Esophagus mucosa (tissue), 1 donor: ENCODE data around the gene CEP131. TPM values are rescaled to one million over a fixed set of nuclear protein-coding genes. Genes with fewer than 3 reads are reported as not detected.
A peak's percentile ranks its signal among the peaks of the same experiment; 100 is the strongest.
"Not testable (repeated sequence)": the region's sequence is repeated elsewhere in the genome, so short reads cannot be mapped to it uniquely, and the experiment has no call there.

ENCODE experiments used
- ATAC-seq: fragments of 200-7000 bp; cut with Tn5 transposase; one replicate; pipeline ENCODE4 v1.9.1; 2020
- total RNA-seq: library from RNA; stranded (reverse); gene quantifications from one replicate; pipeline ENCODE4 v1.2.4, GENCODE V29; 2023
- donor health status: DM: yes; HTN: yes; CAD: no.

Gene CEP131
- total RNA-seq, 1 donor from 2014 or later: 2.7 TPM

DNA sequence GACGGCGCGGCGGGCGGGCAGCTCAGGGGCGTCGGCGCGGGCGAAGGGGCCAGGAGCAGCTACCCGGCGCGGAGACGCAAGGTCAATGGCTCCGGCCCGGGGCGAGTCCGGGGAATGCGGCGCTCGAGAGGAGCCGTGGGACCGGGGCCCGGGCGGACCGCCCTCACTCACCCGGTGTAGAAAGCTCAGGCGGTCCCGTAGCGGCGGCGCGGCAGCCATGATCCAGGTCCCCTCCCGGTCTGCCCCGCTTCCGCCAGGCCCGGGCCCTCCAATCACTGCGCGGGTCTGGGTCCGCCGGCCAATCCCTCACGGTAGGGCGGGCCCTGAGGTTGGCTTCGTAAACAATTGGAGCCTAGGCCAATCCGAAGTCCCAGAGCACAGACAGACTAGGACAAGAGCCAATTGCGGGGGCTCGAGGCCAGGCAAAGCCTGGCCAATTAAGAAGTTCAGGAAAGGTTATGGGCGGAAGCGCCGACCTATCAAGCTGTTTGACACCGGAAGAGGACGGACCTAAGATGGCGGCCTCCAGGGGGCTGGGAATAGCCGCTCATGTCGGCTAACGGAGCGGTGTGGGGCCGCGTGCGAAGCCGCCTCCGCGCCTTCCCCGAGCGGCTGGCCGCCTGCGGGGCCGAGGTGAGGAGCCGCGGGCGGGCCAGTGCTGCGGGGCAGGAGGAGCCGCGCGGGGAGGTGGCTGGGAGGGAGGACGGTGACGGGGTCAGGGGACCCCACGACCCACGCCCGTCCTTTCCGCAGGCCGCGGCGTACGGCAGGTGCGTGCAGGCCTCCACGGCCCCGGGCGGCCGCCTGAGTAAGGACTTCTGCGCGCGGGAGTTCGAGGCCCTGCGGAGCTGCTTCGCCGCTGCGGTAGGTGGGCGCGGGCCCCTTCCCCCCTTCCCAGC lies 16.3 kb upstream of the CEP131 start, which contains the start of the genes NDUFAF8 and TEPSIN:
NDUFAF8 (plus strand) TSS at position 504 of the 899 bp plus-strand sequence; CDS start at position 550, 46 bp downstream.
TEPSIN (minus strand) TSS at position 241 of the 899 bp plus-strand sequence; CDS start at position 219, 22 bp downstream.
- peak; percentile 94 for ATAC-seq

DNA sequence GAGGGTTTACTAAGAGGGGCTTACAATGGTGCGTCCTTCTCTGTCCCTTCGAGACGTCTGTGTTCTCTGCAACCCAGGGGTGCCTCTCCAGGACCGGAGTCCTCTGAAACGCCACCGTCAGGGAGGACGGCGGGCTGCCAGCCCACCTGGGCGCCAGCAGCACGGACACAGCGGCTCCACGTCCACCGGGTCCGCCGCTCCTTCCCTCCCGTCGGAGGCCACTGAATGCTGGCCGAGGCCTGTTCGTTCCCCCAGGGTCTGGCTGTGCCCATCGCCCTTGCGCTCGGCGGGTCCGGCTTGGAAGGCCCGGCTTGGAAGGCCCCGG lies 15.7 kb upstream of the CEP131 start:
- ATAC-seq: no peak

DNA sequence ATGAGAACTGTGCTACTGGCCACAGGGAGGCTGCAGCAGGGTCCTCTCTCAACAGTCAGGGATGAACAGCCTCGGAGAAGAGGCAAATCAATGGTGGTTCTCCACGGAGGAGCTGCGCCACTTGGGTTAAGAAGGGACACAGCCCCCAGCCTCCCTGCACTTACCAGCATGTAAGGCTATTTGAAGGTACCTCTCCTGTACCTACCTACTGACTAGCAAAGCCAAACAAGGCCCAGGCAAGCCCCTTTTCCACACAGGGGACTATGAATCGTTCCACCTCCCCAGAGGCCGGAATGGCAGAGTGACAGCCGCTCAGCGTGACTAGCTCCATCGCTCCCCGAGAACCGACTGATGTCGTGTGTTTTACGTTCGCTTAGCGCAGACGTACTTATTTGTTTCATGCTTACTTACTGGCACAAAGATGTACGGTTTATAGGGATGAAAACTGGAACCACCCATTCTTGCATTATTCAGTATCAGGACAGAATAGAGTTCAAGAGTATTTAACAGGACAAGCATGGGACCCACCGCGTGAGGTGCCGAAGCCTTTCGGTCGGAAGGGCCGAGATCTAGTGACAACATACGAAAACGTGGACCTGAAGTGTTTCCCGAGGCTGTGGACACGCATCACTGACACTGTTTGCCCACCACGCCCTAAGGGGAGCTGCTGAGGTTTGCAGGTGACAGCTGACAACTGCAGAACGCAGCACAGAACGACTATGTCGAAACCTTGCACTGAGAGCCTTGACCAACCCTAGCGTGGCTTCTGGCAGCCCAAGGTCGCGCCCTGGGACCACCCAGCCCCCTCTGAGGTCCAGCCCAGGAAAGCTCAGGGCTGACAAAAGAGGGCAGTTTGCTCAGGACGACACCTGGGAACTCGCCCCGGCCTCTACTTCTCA lies 15.1 kb upstream of the CEP131 start:
- ATAC-seq: peak; percentile 14

DNA sequence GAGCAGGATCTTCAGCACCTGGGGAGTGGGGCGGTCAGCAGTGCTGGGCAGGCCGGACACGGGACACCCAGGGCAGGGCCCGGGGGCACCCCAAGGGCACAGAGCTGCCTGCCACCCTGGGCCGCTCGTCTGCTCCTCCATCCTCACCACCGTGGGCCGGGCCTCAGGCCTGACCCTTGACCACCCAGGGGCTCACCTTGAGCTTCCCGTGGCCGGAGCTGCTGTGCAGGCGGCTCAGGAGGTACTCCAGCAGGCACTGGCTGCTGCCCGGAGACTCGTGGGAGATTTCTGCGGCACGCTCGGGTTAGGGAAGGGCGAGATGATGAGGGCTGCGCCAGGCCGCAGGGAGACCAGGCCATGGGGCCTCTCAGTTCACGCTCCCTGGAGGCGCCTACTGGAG lies 14.0 kb upstream of the CEP131 start:
- ATAC-seq: no peak

DNA sequence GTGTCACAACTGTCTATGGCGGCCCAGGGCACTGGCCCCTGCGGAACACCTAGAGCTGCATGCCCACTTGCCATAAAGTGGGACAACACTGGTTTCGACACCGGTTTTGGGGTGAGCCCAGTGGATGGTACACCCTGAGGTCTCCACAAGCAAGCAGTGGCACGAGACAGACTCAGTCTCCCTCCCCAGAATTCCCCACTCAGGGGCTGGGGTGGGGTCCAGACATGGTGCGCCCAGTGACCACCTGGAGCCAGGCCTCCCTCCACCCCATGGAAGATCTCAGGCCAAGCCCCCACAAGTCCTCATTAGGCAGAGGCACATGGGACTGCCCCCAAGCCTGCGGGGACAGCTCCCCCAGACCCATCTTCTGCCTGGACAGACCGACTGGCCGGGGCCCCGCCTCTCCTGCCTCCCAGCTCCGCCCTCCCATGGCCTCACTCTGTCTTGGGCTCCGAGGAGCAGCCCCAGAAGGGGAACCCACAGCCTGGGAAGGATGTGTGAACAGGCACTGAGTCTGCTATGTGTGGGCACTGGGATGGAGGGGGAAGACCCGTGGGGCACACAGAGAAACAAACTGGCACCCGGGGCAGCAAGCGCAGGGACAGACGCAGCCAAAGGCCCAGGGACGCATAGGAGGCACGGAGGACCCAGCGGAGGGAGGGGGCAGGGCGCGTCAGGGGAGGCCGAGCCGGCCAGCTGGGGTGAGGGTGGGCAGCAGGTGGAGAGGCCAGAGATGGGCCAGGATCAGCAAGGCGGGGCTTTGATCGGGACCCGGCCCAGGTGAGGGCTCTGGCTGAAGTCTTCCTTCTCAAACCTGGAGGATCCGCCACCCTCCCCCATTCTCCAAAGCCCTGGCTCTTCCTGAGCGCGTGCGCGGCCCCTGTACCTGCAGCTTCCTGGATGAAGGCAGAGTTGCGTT lies 13.3 kb upstream of the CEP131 start:
- ATAC-seq: no peak

DNA sequence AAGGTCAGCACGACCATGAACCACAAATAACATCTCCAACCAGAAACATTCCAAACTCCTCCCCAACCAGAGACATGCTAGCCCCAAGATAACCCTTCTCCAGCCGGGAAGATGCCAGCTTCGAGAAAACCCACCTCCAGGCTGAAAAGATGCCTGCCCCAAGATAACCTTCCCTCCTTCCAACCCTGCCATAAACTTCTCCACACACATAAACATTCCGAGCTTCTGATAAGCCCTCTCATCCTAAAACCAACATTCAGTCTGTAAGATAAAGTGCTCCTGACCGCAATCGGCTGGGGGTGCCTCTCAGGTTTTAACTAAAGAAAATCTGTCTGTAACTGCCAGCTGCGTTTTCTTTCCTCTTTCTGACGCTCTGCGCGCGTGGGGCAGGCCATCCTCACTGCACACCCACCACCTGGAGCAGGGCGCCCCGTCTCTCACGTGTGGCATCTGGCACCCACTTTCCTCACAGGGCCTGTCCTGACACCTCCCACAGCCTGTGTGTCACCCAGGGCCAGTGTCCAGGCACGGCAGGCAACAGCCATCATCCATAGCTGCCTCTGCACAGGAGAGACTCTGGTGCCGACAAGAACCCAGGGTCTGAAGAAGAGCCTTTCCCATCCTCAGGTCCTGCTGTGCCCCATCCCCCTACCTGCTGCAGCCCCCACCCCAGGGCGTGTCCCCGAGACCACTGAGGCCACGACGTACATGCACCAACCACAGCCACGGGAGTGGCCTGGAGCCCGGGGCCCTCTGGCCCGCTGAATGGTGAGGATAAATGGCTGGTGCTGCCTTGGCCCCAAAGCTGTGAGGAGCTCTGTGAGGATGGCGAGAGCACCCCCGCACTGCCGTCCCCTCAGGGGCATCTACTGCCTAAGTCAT lies 12.4 kb upstream of the CEP131 start:
- no peak for ATAC-seq

DNA sequence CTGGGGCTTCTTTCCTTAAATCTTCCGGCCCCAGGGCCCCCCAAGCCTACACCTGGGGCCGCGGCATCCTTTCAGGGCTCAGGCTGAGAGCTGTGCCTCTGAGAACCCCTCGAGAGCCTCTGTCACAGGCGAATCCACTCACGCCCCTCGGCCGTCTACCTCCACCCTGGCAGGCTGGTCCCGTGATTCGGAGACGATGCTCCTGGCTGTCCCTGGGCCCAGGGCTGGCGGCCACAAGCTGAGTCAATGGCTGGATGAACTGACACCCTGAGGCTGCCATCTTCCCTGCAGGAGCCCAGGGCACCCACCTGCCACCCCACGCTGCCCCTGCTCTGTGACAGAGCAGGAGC lies 11.7 kb upstream of the CEP131 start:
- no peak for ATAC-seq

DNA sequence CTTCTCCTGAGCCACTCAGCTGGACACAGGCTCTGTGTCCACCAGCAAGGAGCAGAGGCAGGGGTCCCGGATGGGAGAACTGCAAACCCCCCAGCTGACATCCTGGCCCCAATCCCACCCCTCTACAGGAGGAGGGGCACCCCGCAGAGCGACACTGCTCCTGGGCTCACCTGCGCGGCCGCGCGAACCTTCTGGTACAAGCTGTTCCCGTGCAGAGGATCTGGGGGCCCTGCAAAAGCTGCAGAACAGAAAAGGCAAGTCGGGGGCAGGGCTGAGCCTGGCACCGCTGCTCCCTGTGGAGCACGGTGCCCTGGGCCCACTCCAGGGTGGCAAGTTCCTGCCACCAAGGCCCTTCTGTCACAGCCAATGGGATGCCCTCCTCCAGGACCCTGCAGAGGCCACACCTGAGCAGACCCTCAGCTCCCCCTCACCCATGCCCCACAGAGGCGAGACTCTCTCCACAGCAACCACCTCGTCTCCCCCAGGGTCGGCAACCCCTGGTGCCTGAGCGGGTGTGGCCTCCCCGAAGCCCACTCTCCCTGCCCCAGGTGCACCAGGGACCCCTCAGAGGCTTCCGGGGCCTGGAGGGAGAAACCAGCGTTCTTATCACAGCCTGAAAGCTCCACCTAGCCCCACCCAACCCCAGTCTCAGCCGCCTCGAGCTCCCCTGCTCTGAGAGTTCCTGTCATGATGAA lies 11.2 kb upstream of the CEP131 start:
- ATAC-seq: no peak

DNA sequence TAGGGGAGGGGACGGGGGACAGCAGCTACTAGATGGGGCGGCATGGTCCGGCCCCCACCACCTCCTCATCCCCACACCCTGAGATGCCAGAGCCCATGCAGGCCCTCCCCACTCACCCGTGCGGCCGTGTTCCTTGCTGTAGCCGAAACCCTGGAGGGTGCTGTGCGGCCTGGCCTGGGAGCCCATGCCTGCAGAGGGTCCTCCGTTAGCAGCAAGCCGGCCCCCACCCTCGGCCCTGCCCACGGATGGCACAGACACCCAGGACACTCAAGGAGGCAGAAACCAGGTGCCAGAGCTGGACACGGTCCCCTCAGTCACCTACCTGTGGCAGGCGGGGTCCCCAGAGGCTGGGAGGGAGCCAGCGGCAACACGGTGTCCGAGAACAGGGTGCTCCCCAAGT lies 10.6 kb upstream of the CEP131 start:
- no peak for ATAC-seq

DNA sequence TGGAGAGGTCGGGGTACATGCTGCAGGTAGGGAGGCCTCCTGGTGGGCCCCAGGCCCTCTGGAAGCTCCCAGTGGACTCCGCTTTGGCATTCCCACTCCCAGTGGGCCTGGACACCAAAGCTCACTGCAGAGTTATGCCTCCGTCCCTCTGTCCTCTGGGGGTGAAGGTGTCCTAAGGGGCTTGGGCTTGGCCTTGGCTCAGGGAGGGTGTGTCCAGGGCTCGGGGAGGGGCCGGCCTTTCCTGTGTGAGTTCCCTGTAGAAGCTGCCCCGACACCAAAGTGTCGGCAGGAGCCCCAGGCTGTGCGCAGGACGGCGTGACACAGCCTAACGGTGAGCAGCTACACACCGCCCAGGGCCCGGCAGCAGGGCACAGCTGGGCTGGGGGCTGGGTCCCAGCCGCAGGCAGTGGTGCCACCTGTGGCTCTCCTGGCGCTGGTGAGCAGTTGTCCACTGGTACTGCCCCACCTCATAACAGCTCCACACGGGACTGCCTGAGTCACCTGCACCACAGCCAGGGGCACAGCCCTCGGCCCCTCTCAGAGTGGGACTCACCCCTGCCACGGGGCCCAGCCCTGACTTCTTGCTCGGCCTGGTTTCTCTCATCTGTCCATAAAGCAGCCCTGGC lies 10.0 kb upstream of the CEP131 start:
- ATAC-seq: no peak

DNA sequence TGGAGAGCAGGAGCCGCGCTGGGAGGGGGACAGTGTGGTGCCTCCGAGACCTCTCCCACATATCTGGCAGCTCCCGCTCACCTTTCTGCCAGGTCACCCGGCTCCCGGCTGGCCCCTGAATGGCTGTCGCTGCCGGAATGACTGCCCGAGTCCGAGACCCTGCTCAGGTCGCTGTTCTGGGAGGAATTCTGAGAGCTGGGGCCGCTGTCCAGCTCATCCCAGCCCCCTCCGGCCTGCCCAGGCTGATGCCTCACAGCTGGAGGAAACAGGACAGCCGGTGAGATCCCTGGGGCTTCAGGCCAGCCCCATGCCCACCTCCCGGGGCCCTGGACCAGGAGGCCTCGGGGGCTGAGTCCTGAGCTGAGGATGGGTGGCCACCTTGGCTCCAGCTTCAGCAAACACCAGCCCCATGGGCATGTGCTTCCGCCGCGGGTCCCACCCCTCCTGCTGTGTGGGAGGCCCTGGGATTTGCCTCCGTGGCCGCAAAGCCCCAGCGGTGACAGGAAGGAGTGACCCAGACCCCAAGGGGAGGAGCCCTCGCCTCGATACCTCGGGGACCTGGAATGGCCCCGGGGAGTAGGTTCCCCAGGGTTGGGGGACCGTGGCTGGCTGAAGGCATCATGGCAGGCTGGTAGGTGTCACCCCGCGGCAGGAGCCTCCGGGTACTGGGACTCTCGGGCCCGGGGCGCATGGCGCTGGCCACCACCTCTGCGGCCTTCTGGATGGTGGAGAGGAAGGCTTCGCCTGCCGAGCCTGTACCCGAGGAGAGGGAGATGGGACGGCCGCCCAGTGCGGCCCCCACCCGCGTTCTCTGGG lies 9.2 kb upstream of the CEP131 start:
- ATAC-seq: no peak

DNA sequence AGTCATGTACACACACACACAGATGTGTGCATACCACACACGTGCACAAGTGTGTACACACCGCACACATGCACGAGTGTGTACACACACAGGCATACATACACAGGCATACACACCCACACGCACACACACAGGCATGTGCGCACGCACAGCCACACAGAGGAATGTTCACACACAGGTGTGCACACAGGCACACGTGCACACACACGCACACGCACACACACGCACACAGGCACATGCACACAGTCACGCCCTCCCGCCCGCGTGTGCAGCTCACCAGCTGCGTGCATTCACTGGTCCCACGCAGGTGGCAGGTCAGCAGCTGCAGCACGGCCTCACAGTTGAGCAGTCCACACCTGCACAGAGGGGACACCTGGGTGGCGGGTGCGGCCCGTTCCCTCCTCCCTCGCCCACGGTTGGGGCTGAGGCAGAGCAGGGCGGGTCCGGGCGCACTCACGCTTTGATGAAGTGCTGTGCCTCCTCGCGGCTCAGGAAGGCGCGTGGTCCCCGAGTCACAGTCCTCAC lies 8.4 kb upstream of the CEP131 start:
- no peak for ATAC-seq

DNA sequence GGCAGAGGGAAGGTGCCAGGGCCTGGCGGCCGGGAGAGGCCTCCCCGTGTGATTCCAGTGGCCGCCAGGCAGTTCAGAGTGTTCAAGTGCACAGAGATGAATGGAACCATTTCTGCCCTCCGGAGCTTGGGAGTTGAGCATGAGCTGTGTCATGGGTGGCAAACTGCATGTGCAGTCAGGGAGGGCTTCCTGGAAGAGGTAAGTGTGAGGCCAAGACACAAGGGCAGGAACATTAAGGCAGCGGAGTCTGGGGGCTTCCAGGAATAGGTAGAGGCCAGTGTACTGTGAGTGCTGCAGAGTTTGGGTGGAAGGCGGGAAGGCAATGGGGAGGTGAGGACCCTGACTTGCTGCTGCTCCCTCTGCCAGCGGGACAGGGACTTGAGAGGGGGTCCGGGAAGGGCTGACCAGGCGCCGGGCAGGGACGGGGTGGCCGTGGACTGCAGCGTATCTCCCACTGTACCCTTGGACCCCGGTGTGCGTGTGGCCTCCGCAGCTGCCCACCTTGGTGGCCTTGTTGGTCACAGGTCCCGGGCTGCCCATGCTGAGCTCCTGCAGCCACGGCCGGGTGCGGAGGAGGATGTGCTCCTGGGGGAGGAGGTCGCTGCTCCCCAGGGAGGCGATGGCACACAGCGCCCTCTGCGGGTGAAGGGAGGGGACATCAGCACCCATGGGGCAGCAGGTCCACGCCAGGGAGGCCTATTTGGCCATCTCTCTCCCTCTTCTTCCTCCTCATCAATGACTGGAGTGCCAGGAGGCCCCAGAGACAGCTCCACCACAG lies 7.5 kb upstream of the CEP131 start:
- peak; percentile 5 for ATAC-seq

DNA sequence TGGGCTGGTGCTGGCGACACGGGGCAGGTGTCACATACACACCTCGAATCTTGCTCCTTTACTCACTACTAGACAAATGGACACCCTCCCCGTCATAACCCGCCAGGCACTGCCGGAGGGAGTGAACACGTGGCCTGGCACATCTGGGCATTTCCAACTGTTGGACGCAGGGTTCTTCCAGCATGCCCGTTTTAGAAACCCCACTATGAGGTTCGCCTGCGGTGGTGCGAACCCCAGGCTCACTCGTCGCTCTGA lies 6.8 kb upstream of the CEP131 start:
- ATAC-seq: no peak

DNA sequence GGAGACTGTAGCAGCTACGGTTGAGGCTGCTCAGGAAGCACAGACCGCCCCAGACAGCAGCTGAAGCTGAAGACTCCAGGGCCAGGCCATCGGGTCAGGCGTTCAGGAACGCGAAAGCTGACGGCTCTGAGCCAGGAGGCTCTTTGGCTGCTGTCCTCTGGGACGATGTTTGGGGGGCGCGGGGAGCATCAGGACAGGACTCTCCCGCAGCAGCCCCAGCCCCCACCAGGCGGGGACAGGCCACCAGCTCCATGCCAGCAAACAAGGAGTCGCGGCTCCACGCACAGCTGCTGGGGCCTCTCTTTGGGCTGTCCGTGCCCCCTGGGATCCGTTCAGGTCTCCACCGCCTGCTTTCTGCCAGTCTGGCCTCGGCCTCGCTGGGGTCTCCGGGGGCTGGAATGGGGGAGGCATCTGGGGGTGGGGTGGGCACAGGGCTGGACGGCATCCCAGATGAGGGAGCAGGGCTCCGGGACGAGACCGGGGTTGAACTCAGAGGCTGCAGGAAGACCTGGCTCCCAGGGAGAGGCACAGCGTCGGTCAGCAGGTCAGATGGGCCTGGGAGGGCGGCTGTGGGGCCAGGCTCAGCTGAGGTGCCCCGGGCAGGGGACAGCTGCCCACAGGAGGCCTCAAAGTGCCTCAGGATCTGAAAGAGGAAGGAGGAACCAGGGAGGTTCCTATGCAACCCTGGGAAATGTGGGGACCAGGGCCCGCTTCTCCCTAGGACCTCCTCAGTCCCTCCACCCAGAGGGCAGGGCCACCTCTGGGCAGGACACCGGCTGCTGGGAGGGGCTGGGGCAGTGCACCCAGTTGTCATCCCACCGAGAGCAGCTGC lies 6.3 kb upstream of the CEP131 start:
- peak; percentile 4 for ATAC-seq

DNA sequence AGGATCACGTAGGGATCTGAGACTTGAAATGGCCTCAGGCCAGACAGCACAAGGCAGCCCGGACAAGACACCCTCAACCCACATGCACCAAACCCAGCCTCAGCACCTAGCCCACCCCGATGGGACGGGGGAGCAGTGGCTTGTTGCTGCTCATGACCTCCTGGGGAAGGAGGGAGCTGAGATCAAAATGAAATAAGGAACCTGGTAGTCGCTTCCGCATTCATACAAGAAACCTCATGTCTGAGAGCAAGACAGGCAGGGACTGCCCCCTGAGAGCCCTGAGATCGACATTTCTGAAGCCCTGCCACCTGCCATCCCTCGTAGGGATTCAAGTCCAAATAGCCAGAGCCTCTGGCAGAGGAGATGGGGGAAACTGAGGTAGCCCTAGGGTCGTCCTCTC lies 5.7 kb upstream of the CEP131 start:
- ATAC-seq: peak; percentile 3

DNA sequence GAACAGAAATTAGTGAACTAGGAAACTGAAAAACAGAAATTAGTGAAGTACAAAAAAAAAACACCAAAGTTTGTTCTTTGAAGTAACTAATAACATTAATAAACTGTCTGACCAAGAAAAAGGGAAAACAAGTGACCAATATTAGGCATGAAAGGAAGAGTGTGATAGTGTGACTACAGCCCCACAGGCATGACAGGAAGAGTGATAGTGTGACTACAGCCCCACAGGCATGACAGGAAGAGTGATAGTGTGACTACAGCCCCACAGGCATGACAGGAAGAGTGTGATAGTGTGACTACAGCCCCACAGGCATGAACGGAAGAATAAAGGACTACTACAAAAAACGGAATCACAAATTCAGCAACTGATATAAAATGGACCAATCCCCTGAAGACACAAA lies 4.9 kb upstream of the CEP131 start:
- not testable (repeated sequence) for ATAC-seq

DNA sequence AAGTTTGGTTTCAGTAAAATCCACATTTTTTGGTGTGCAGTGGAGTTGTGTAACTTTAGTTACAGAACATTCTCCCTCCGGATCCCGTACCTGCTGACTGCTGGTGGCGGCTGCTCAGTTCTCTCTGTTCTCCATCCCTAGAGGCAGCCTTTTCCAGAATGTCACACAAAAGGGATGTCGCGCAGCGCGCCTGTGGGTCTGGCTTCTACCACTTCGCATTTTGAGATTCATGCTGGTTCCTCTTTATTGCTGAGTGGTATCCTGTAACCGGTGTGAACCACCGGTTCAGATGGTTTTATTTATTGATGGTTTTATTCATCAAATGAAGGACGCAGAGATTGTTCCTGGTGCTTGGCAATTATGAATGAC lies 981 bp upstream of the CEP131 start:
- ATAC-seq: no peak
